Prostate gland (tissue), 2 donors: Measurements from ENCODE around the gene ARHGAP42. TPM values are rescaled to one million over a fixed set of nuclear protein-coding genes. Genes with fewer than 3 reads are reported as not detected.

Experiments
- DNase-seq: peaks from one replicate; pipeline ENCODE4 v3.0.0-alpha.2; 2019; ENCODE audit warnings: low spot score
- H3K27ac ChIP-seq, 2 donors: fragments of 200-600 bp; sonication (generic); 2 replicates each; pipeline ENCODE4 v1.5.1; 2017 to 2019
- H3K27me3 ChIP-seq: fragments of 200-600 bp; sonication (generic); replicated peaks from 2 replicates; pipeline ENCODE4 v1.5.1; 2019; ENCODE audit not compliant: insufficient read depth
- H3K36me3 ChIP-seq, 2 donors: fragments of 200-600 bp; sonication (generic); 1 replicate in 1 of 2; 2 replicates in 1 of 2; pipeline versions ENCODE4 v1.5.1 to v1.8.1; 2017 to 2019
- H3K4me1 ChIP-seq: fragments of 200-600 bp; sonication (generic); replicated peaks from 2 replicates; pipeline ENCODE4 v1.5.1; 2019
- H3K4me3 ChIP-seq, 2 donors: fragments of 200-600 bp; sonication (generic); 2 replicates each; pipeline ENCODE4 v1.5.1; 2017 to 2019
- H3K9me3 ChIP-seq: fragments of 200-600 bp; sonication (generic); 2 replicates; pipeline ENCODE4 v1.5.1; 2017
- CTCF ChIP-seq, 4 experiments: fragments of 200-600 bp in 2 of 4; fragments of 450-650 bp in 2 of 4; sonication (generic) in 2 of 4; IDR thresholded peaks; 1 replicate in 3 of 4; 2 replicates in 1 of 4; pipeline ENCODE4 v1.5.1; 2016 to 2019; ENCODE audit warnings: antibody characterized with exemption in 4 of 4, mild to moderate bottlenecking in 2 of 4, moderate library complexity in 2 of 4
- POLR2A ChIP-seq: fragments of 450-650 bp; IDR thresholded peaks from one replicate; pipeline ENCODE4 v1.6.1; 2016; ENCODE audit warnings: antibody characterized with exemption, mild to moderate bottlenecking
- POLR2AphosphoS5 ChIP-seq: sonication (generic); formaldehyde crosslinking; IDR thresholded peaks from one replicate; pipeline ENCODE4 v1.6.1; 2017; ENCODE audit warnings: antibody characterized with exemption
- WGBS: methylation state at CpG from one replicate; pipeline ENCODE4 v1.1.5; 2018; 5-methylcytosine and 5-hydroxymethylcytosine counted together
- intact Hi-C: fragments of 100-400 bp; cut with DNase I; formaldehyde crosslinking; loops from one replicate; pipeline ENCODE4 v1.14.2; 2022
- total RNA-seq, 2 donors: library from RNA; depleted of rRNA; stranded (reverse); fragments of >200 nt; gene quantifications; one replicate each; pipeline ENCODE4 v1.1.0, GENCODE V29; 2016

Gene ARHGAP42
- total RNA-seq, 2 donors from 2014 or later: 12.8 to 20.5 TPM

- H3K4me3 ChIP-seq: no peak overlapping the region
- 95% methylated on average over 2 of the region's 2 CpGs for WGBS
- intact Hi-C loops: no loop called here
- DNase-seq: no peak
- no peaks in the 10 kb centered on the region for H3K4me1 ChIP-seq
- H3K27ac ChIP-seq: no peak overlapping the region
- TF ChIP-seq POLR2A (no peak), CTCF (IDR thresholded peaks at IDR 0.05) (no peak), POLR2AphosphoS5 (no peak)
- H3K36me3 ChIP-seq: no peaks in the 10 kb centered on the region
- H3K9me3 ChIP-seq: no peaks in the 10 kb centered on the region
- no peaks in the 10 kb centered on the region for H3K27me3 ChIP-seq
These were observed 79.7 kb downstream of the ARHGAP42 start for GRCh38 chr11:100766764-100767163.

- no peaks in the 10 kb centered on the region for H3K9me3 ChIP-seq
- H3K36me3 ChIP-seq: no peaks in the 10 kb centered on the region
- DNase-seq: no peak
- no peaks in the 10 kb centered on the region for H3K4me1 ChIP-seq
- intact Hi-C loops: no loop called here
- TF ChIP-seq POLR2A (no peak), CTCF (IDR thresholded peaks at IDR 0.05) (no peak), POLR2AphosphoS5 (no peak)
- H3K4me3 ChIP-seq: no peak overlapping the region
- H3K27me3 ChIP-seq: no peaks in the 10 kb centered on the region
- H3K27ac ChIP-seq: no peak overlapping the region
- WGBS: 32% methylated on average over 1 of the region's 1 CpG
These were observed 82.1 kb downstream of the ARHGAP42 start for GRCh38 chr11:100769165-100769564.

- TF ChIP-seq POLR2AphosphoS5 (no peak), POLR2A (no peak), CTCF (IDR thresholded peaks at IDR 0.05) (no peak)
- Histone ChIP-seq H3K9me3 (no peaks in the 10 kb centered on the region), H3K4me3 (no peak overlapping the region), H3K27me3 (no peaks in the 10 kb centered on the region), H3K4me1 (no peaks in the 10 kb centered on the region), H3K36me3 (no peaks in the 10 kb centered on the region), H3K27ac (no peak overlapping the region)
- intact Hi-C loops: loop anchor here (10.0 kb wide), 1 partner anchor 1235 kb away; no protein-coding TSS in a partner anchor
- WGBS: 64% methylated on average over 3 of the region's 3 CpGs
- DNase-seq: no peak
These were observed 82.5 kb downstream of the ARHGAP42 start for GRCh38 chr11:100769617-100770016.

- intact Hi-C loops: loop anchor here (10.0 kb wide), 1 partner anchor 1239 kb away; no protein-coding TSS in a partner anchor
- TF ChIP-seq POLR2A (no peak), CTCF (IDR thresholded peaks at IDR 0.05) (no peak), POLR2AphosphoS5 (no peak)
- Histone ChIP-seq H3K27me3 (no peaks in the 10 kb centered on the region), H3K9me3 (no peaks in the 10 kb centered on the region), H3K36me3 (no peaks in the 10 kb centered on the region), H3K4me3 (no peak overlapping the region), H3K4me1 (no peaks in the 10 kb centered on the region), H3K27ac (no peak overlapping the region)
- 76% methylated on average over 7 of the region's 7 CpGs for WGBS
- DNase-seq: no peak
These were observed 87.0 kb downstream of the ARHGAP42 start for GRCh38 chr11:100774132-100774531.

GRCh38 chr11:100774859-100775258 is 87.8 kb downstream of the ARHGAP42 start:
- TF ChIP-seq POLR2AphosphoS5: no peak
- no peak for TF ChIP-seq POLR2A
- TF ChIP-seq CTCF (IDR thresholded peaks at IDR 0.05): no peak
- DNase-seq: no peak
- H3K27me3 ChIP-seq: no peaks in the 10 kb centered on the region
- no peak overlapping the region for H3K4me3 ChIP-seq
- no peaks in the 10 kb centered on the region for H3K36me3 ChIP-seq
- intact Hi-C loops: loop anchor here (10.0 kb wide), 1 partner anchor 1240 kb away; no protein-coding TSS in a partner anchor
- no peaks in the 10 kb centered on the region for H3K9me3 ChIP-seq
- WGBS: 87% methylated on average over 3 of the region's 3 CpGs
- no peaks in the 10 kb centered on the region for H3K4me1 ChIP-seq
- no peak overlapping the region for H3K27ac ChIP-seq
